Bronchial epithelial cell (primary cell): ENCODE measurements around the gene ZC3H12C. TPM values are rescaled to one million over a fixed set of nuclear protein-coding genes. Genes with fewer than 3 reads are reported as not detected.

Experiments used
- DNase-seq: peaks from one replicate; pipeline ENCODE4 v3.0.0-alpha.2; 2010; ENCODE audit warnings: low read depth
- FAIRE-seq: peaks from 2 replicates; lab custom pipeline; 2011; peaks lifted over from hg19 to GRCh38; lab: Jason Lieb, UNC
- H3K27me3 ChIP-seq: 2 replicates; pipeline ENCODE4 v1.5.1; 2011; ENCODE audit warnings: low read length; ENCODE audit not compliant: control insufficient read depth, insufficient read depth
- H3K36me3 ChIP-seq: 2 replicates; pipeline ENCODE4 v1.5.1; 2011; ENCODE audit warnings: low read length; ENCODE audit not compliant: control insufficient read depth, insufficient read depth
- H3K4me3 ChIP-seq: 2 replicates; pipeline ENCODE4 v1.5.1; 2011; ENCODE audit warnings: mild to moderate bottlenecking, low read depth, low read length, control low read depth
- total RNA-seq: library from RNA; depleted of rRNA; stranded (reverse); fragments of >200 nt; gene quantifications from 2 replicates; pipeline ENCODE4 v1.2.1, GENCODE V29; 2014
- TF ChIP-seq, protein P1 (sequence below): IDR thresholded peaks from 2 replicates; pipeline ENCODE4 v1.5.1; 2011; ENCODE audit warnings: mild to moderate bottlenecking, moderate library complexity, low read length, control low read depth, inconsistent platforms; ENCODE audit not compliant: insufficient read depth, severe bottlenecking

Gene ZC3H12C
- total RNA-seq, 1 donor from 2014 or later: 5.3 TPM

DNA sequence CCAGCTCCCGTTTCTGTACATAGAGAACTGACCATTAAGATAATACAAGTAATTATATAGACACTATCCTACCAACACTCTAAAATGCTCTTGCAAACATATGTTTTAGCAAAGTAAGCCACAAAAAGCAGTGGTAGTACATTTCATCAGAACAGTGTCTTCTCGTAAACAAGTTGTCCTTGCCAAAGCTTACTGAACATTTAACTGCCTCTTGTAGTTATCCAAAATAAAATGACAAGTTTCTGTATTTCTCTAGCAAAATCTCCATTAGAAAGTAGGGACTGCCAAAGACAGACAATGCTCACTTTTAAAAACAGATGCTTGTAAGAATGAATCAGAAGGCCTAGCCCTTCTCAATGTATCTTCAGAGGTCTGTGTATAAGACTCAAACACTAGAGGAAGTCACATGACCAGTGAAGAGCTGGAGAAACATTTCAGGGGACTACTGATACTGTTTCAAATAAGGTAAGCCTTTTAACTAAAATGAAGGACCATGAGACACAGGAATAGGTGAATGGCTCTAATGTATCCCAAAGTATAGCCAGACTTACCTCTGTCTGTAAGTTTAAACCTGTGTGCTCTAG lies 7.8 kb upstream of the ZC3H12C start:
- DNase-seq (peak; percentile 50), FAIRE-seq (no peak)
- H3K36me3 ChIP-seq: no peaks in the 10 kb centered on the region
- no peak overlapping the region for H3K4me3 ChIP-seq
- TF ChIP-seq, protein P1, sequence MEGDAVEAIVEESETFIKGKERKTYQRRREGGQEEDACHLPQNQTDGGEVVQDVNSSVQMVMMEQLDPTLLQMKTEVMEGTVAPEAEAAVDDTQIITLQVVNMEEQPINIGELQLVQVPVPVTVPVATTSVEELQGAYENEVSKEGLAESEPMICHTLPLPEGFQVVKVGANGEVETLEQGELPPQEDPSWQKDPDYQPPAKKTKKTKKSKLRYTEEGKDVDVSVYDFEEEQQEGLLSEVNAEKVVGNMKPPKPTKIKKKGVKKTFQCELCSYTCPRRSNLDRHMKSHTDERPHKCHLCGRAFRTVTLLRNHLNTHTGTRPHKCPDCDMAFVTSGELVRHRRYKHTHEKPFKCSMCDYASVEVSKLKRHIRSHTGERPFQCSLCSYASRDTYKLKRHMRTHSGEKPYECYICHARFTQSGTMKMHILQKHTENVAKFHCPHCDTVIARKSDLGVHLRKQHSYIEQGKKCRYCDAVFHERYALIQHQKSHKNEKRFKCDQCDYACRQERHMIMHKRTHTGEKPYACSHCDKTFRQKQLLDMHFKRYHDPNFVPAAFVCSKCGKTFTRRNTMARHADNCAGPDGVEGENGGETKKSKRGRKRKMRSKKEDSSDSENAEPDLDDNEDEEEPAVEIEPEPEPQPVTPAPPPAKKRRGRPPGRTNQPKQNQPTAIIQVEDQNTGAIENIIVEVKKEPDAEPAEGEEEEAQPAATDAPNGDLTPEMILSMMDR: no peak
- no peaks in the 10 kb centered on the region for H3K27me3 ChIP-seq

DNA sequence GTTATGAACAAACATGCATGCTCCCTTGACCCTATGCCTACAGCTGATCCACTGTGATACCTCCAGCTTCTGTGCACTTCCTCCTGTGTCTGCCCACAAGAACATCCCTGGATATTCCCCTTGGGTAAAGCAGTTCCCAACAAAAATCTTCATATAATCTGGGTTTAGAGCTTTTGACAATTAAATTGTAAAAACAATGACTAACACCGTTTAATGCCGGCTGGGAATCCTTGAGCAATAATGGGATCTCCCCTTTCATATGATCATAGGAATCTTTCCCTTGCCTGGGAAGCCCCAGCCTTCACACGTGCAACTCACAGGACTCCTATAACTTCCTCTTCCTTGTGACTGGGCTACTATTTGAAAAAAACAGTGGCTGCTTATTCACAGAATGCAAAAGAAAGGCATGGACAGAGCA lies 6.3 kb upstream of the ZC3H12C start:
- TF ChIP-seq, protein P1: no peak
- peak; percentile 88 for DNase-seq
- Histone ChIP-seq H3K27me3 (no peaks in the 10 kb centered on the region), H3K4me3 (no peak overlapping the region), H3K36me3 (no peaks in the 10 kb centered on the region)
- FAIRE-seq: no peak

DNA sequence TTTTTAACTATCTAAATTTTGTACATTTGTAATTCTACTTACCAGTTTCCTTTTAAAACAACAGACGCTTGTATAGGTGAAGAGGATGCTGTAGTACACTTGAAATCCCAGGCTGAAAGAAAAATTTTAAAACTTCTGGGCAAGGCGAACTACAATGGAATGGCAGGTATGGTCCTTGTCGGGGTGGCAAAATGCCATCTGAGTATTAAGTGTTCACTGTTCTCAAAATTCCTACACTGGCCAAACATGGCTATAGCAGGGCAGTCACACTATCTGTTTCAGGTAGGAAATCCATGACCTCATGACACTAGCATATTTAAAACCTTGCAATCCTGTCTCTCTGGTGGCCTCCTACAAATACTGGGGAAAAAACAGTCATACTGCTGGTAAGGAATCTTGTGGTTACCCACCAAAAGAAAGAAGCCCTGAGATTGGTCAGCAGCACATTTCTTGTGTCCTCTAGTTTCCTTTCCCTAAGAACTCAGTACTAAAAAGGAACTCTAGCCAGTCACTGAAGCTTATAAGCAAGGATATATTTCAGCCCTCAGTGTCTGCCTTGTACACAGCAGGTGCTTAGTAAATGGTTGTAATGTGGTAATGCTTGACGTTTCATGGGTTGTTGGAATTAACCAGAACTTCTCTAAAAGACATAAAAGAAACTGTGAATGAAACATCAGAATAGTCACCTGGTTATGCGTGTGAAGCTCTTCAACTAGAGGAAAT lies 5.2 kb upstream of the ZC3H12C start:
- FAIRE-seq: no peak
- no peak for DNase-seq
- Histone ChIP-seq H3K4me3 (no peak overlapping the region), H3K27me3 (no peaks in the 10 kb centered on the region), H3K36me3 (no peaks in the 10 kb centered on the region)
- TF ChIP-seq, protein P1: no peak

DNA sequence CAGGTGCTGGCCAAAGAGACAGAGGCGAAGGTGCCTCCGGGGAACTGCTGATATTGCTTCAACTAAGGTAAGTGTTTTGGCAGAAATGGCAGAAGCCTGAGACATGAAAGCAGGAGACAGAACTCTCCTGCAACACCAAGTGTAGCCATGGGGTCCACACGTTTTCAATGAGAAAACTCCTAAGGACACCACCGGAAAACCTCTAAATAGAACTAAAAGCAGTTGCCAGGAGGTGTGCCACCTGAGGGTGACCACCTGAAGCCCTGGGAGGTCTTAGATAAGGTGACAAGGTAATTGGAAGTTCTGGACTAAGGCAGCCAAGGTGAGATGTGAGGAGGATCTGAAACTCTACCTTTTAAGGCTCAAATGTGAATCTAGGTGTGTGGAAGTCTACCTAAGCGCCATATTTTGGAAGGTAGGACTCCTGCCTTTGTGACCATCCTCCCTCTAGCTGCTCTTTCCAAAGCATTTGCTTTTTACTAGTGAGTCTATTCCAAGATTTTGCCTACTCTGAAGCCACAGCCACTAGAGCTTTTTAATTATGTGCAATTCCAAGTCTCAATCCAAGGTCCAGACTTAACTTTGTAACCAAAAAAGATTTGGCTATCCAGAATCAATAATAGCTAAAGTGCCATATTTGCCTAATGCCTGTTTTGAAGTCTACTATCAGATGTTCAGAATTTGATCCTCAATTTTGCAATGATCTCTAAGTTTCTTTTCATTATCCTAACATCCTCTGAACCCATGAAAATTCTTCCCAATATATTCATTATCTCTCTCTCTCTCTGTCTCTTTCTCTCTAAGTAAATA lies 4.5 kb upstream of the ZC3H12C start:
- no peak overlapping the region for H3K4me3 ChIP-seq
- H3K27me3 ChIP-seq: no peaks in the 10 kb centered on the region
- DNase-seq: no peak
- H3K36me3 ChIP-seq: no peaks in the 10 kb centered on the region
- TF ChIP-seq, protein P1: no peak
- FAIRE-seq: no peak

DNA sequence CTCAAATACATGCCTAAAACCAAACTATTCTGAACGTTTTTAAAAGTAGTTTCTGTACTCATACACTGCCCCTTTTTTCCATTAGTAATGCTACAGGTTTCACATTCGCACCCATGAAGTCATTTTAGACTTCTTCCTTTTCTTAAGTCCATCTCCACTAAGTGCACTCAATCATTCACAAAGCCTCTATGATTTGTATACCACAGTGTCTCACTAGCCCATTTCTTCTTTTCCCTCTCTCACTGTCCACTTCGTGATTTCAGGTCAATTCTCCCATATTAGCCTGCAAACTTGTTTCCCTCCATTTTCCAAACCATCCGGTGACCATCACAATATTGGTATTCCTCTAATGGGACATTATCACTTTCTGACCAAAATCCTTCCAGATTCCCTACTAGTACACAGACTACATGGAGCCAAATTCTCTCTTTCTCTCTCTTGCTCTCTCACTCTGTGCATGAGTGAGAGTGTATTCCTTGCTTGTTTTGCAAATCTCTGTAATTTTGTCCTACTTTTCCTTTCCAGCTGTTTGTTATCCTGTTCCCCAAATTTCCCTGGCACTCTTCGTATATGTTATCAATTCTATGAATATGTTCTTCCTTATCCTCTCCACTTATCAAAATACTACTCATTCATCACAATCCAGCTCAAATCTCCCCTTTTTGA lies 3.4 kb upstream of the ZC3H12C start:
- DNase-seq: no peak

More for the DNA sequence above, 3.4 kb upstream of the ZC3H12C start:
- Histone ChIP-seq H3K36me3 (no peaks in the 10 kb centered on the region), H3K4me3 (no peak overlapping the region), H3K27me3 (no peaks in the 10 kb centered on the region)
- TF ChIP-seq, protein P1: no peak
- FAIRE-seq: no peak
